Measurements from ENCODE around the gene CEP350.

DNA sequence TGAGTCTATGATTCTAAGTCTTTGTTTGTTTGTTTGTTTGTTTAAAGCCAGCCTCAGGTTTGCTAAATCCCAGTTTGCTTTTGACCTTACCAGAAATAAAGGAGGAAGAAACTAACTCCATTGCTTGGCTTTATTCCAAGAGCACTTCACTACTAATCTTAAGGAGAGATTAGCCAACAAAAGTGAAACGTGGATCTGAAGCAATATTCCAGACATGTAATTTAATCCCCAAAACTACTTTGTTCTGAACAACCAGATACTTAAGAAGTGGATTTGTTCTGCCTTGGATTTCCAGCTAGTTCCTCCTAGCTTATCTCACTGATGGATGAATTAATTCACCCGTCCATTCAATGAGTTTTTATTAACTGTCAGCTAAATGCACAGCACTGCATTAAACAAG lies 15.9 kb upstream of the CEP350 start:
- no peak for TF ChIP-seq EZH2 (IDR thresholded peaks at IDR 0.05; ENCODE audit: borderline replicate concordance, low read length)
- TF ChIP-seq, protein P1, sequence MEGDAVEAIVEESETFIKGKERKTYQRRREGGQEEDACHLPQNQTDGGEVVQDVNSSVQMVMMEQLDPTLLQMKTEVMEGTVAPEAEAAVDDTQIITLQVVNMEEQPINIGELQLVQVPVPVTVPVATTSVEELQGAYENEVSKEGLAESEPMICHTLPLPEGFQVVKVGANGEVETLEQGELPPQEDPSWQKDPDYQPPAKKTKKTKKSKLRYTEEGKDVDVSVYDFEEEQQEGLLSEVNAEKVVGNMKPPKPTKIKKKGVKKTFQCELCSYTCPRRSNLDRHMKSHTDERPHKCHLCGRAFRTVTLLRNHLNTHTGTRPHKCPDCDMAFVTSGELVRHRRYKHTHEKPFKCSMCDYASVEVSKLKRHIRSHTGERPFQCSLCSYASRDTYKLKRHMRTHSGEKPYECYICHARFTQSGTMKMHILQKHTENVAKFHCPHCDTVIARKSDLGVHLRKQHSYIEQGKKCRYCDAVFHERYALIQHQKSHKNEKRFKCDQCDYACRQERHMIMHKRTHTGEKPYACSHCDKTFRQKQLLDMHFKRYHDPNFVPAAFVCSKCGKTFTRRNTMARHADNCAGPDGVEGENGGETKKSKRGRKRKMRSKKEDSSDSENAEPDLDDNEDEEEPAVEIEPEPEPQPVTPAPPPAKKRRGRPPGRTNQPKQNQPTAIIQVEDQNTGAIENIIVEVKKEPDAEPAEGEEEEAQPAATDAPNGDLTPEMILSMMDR (IDR thresholded peaks at IDR 0.05; ENCODE audit: low read length) = no peak
